Right kidney (tissue), 1 donor: ENCODE data around the gene GPR173.
A peak's percentile ranks its signal among the peaks of the same experiment; 100 is the strongest.

Experiments used
- DNase-seq: peaks from one replicate; pipeline ENCODE4 v3.0.0-alpha.2; 2016

The GPR173 gene

GRCh38 chrX:53089224-53089842 lies 40.7 kb downstream of the GPR173 start:
- DNase-seq: no peak

GRCh38 chrX:53089925-53090324 lies 41.3 kb downstream of the GPR173 start:
- DNase-seq: no peak

DNA sequence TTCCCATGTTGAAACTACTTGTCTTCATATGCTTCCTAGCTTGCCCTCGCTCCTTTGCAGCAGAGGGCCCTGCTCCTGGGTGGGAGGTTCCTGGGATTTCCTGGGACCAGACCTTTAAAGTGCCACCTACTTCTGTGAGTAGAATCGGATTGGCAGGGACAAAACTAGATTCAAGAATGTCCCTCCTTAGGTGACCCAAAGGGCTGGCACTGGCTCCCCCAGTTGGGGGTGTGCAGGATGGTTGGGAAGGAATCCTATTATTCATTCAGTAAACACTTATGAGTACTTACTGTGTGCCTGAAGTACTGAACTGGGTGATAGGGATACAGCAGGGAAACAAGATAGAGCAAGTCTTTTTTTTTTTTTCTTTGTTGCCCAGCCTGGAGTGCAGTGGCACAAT lies 42.8 kb downstream of the GPR173 start:
- DNase-seq: no peak

GRCh38 chrX:53093177-53093655 lies 44.6 kb downstream of the GPR173 start:
- DNase-seq: no peak

GRCh38 chrX:53093748-53094581 lies 45.4 kb downstream of the GPR173 start, which contains the start of gene KANTR:
TSS of gene KANTR (plus strand) at chrX:53094142. CDS start at chrX:53124273, 30,131 bp downstream.
- DNase-seq: peak; percentile 86

DNA sequence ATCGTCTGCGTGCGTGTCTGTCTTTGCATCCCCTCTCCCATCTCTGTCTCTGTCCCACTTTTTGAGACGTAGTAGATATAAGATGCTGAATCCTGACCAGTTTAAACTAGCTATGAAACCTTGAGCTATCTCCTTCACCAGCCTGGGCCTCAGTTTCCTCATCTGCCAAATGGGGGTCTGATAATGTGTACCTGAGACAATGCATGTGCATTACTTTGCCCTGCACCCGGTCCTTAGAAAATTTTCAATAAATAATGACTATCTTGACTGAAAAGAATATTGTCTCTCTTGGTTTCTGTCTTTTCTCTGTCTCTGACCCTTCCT lies 46.0 kb downstream of the GPR173 start:
- DNase-seq: no peak

GRCh38 chrX:53095796-53096195 lies 47.2 kb downstream of the GPR173 start:
- DNase-seq: no peak

DNA sequence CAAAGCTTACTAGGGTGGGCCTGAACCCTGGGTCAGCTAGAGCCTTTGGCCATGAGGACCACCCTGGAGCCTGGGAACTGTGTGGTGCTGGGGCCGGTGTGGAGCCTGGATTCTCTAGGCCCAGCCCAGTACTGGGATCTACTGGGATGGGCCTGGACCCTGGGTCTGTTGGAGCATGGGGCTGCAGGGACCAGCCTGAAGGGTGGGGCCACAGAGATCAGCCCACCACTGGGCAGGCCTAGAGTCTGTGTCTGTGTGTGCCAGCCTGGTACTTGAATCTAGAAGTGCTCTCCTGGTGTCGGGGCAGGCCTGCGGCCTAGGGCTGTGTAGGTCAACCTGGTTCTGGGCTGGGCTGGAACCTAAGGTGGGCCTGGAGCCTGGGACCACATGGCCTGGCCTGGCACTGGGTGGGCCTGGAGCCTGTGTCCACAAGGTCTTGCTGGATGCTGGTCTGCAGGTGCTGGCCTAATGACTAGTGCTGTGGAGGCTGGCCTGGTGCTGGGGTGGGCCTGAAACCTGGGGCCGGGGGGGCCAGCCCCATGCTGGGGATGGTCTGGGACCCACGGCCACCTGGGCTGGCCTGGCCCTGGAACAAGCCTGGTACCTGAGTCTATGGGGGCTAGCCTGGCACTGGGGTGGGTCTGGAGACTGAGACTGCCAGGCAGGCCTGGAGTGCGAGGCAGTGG lies 66.4 kb downstream of the GPR173 start:
- DNase-seq: no peak

DNA sequence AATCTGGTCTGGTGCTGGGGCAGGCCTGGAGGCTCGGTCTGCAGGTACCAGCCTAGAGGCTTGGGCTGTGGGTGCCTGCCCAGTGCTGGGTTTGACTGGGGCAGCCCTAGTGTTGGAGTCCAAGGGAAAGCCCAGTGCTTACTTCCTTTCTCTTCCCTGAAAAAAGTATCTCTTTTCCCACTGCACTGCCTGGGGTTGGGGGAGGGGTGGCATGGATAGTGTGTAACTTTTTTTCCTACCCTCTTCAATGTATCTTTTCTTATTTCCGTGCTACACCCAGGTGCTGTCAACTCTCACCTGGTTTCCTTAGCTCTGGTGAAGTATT lies 66.9 kb downstream of the GPR173 start:
- DNase-seq: no peak

DNA sequence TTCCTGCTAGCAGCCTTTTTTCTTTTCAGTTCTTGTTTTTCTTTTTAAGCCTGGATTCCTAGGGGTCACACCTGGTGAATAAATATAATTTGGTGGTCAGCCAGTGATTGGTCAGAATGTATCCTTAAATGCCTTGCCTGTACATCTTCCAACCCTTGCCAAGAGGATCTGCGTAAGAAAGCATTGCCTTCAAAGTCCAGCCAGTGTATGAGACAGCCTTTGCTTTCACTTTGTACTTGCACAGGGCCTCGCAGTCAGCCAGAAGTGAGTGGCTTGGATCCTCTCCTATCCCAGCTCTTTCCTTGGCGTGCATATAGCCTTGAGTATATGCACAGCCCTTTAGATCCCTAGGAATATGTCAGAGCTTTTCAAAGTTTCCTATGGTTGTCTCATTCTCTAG lies 67.5 kb downstream of the GPR173 start:
- DNase-seq: no peak

GRCh38 chrX:53122013-53122412 lies 73.4 kb downstream of the GPR173 start:
- no peak for DNase-seq

DNA sequence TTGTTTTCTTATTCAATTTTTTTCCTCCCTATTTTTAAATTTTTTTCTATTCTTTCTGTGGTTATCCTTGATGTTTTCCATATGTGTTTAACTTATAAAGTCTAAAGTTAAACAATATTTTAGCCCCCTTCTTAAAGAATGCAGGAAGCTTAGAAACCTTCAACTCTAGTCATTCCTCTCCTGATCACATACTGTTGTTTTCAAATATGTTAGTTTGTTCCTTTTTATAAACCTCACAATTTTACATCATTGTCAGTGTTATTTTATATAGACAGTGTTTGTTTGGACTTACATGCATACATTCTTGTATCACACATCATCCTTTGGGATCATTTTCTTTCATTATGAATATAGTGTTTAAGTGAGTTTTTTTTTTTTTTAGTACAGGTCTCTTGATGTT lies 76.9 kb downstream of the GPR173 start:
- no peak for DNase-seq

GRCh38 chrX:53126377-53126776 lies 77.8 kb downstream of the GPR173 start:
- DNase-seq: no peak

DNA sequence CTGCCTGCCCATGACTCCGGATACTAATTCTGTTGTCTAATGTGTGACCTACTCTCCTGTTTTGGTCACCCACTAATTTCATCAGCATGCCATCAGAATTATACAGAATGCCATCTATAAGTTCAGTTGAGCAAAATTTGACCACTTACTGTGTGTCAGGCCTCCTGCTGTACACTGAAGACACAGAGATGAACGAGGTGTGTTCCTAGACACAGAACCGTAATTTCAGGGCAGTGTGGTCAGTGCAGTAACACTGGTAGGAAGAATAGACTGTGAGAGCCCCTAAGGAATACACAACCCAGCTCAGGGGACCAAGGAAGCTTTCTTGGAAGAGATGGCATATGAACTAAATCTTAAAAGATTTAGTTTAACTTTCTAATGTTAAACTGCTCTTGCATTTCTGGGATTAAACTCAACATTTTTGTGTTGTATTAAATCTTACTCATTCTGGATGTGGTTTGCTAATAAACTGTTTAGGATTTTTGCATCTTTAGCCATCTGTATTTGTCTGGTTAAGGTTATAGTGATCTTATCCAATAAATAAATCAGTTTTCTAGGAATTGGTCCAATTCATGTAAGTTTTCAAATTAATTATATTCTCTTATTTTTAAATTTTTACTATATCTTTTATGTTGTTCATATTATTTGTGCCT lies 79.6 kb downstream of the GPR173 start:
- DNase-seq: no peak
